H9 (cell line): ENCODE results near the gene PHACTR2. TPM values are rescaled to one million over a fixed set of nuclear protein-coding genes. Genes with fewer than 3 reads are reported as not detected.

Source experiments
- DNase-seq: peaks from one replicate; pipeline ENCODE4 v3.0.0-alpha.2; 2017
- H2AFZ ChIP-seq: one replicate; pipeline ENCODE4 v1.6.1; 2013; ENCODE audit warnings: mild to moderate bottlenecking, low read length, control low read depth, moderate library complexity
- H2AK5ac ChIP-seq: 2 replicates; pipeline ENCODE4 v1.6.1; 2013; ENCODE audit warnings: low read length, control low read depth, mixed read lengths; ENCODE audit not compliant: insufficient read length
- H2BK120ac ChIP-seq: one replicate; pipeline ENCODE4 v1.6.1; 2013; ENCODE audit warnings: low read depth, mild to moderate bottlenecking, low read length, control low read depth, inconsistent platforms; ENCODE audit not compliant: poor library complexity, severe bottlenecking
- H2BK12ac ChIP-seq: 2 replicates; pipeline ENCODE4 v1.6.1; 2013; ENCODE audit warnings: low read length, control low read depth, mixed read lengths, low read depth; ENCODE audit not compliant: insufficient read length
- H2BK15ac ChIP-seq: 2 replicates; pipeline ENCODE4 v1.6.1; 2013; ENCODE audit warnings: low read depth, low read length, control low read depth
- H2BK20ac ChIP-seq: one replicate; pipeline ENCODE4 v1.6.1; 2013; ENCODE audit warnings: low read depth, mild to moderate bottlenecking, low read length, control low read depth, inconsistent platforms; ENCODE audit not compliant: poor library complexity, severe bottlenecking
- H2BK5ac ChIP-seq: 2 replicates; pipeline ENCODE4 v1.6.1; 2013; ENCODE audit warnings: low read length, control low read depth, mixed read lengths; ENCODE audit not compliant: insufficient read length
- H3K14ac ChIP-seq: 2 replicates; pipeline ENCODE4 v1.6.1; 2013; ENCODE audit warnings: low read length, control low read depth; ENCODE audit not compliant: insufficient read depth
- H3K18ac ChIP-seq: 2 replicates; pipeline ENCODE4 v1.6.1; 2013; ENCODE audit warnings: low read depth, mild to moderate bottlenecking, mixed read lengths, low read length, control low read depth; ENCODE audit not compliant: insufficient read length
- H3K23ac ChIP-seq: 2 replicates; pipeline ENCODE4 v1.6.1; 2013; ENCODE audit warnings: low read length, control low read depth, mixed read lengths, low read depth; ENCODE audit not compliant: insufficient read length
- H3K23me2 ChIP-seq: 2 replicates; pipeline ENCODE4 v1.6.1; 2013; ENCODE audit warnings: low read depth, mild to moderate bottlenecking, mixed read lengths, low read length, control low read depth; ENCODE audit not compliant: insufficient read length, poor library complexity, severe bottlenecking
- H3K27ac ChIP-seq: 2 replicates; pipeline ENCODE4 v1.5.1; 2013; ENCODE audit warnings: low read length, control low read depth, mixed read lengths, low read depth; ENCODE audit not compliant: insufficient read length
- H3K27me3 ChIP-seq: 2 replicates; pipeline ENCODE4 v1.6.1; 2013; ENCODE audit warnings: low read length, control low read depth, inconsistent platforms; ENCODE audit not compliant: insufficient read depth
- H3K4ac ChIP-seq: 2 replicates; pipeline ENCODE4 v1.6.1; 2013; ENCODE audit warnings: low read depth, mild to moderate bottlenecking, control low read depth, inconsistent platforms, low read length, moderate library complexity
- H3K4me1 ChIP-seq: 2 replicates; pipeline ENCODE4 v1.6.1; 2013; ENCODE audit warnings: low read length, control low read depth, inconsistent platforms; ENCODE audit not compliant: insufficient read depth
- H3K4me2 ChIP-seq: 2 replicates; pipeline ENCODE4 v1.6.1; 2013; ENCODE audit warnings: low read length, control low read depth, mixed read lengths; ENCODE audit not compliant: insufficient read length, insufficient read depth
- H3K56ac ChIP-seq: 2 replicates; pipeline ENCODE4 v1.6.1; 2013; ENCODE audit warnings: low read depth, mild to moderate bottlenecking, mixed read lengths, low read length, control low read depth; ENCODE audit not compliant: insufficient read length
- H3K79me1 ChIP-seq: 2 replicates; pipeline ENCODE4 v1.6.1; 2013; ENCODE audit warnings: low read depth, mild to moderate bottlenecking, moderate library complexity, low read length, control low read depth, inconsistent platforms; ENCODE audit not compliant: insufficient read depth, poor library complexity, severe bottlenecking
- H3K79me2 ChIP-seq: 2 replicates; pipeline ENCODE4 v1.6.1; 2013; ENCODE audit warnings: low read length, control low read depth, inconsistent platforms; ENCODE audit not compliant: insufficient read depth
- H3K9ac ChIP-seq: 2 replicates; pipeline ENCODE4 v1.6.1; 2013; ENCODE audit warnings: low read length, control low read depth, mixed read lengths; ENCODE audit not compliant: insufficient read length; ENCODE audit errors: extremely low read depth
- H3K9me3 ChIP-seq: one replicate; pipeline ENCODE4 v1.6.1; 2013; ENCODE audit warnings: low read depth, low read length, inconsistent platforms; ENCODE audit not compliant: control insufficient read depth
- H3T11ph ChIP-seq: one replicate; pipeline ENCODE4 v1.6.1; 2013; ENCODE audit warnings: mild to moderate bottlenecking, low read length, control low read depth, inconsistent platforms
- H4K20me1 ChIP-seq: one replicate; pipeline ENCODE4 v1.6.1; 2013; ENCODE audit not compliant: control insufficient read depth, insufficient read length, insufficient read depth
- H4K5ac ChIP-seq: 2 replicates; pipeline ENCODE4 v1.6.1; 2013; ENCODE audit warnings: low read depth, mild to moderate bottlenecking, mixed read lengths, low read length, control low read depth; ENCODE audit not compliant: insufficient read length
- H4K8ac ChIP-seq: replicated peaks from 2 replicates; pipeline ENCODE4 v1.6.1; 2013; ENCODE audit warnings: low read length, control low read depth, mixed read lengths, low read depth; ENCODE audit not compliant: insufficient read length
- H4K91ac ChIP-seq: 2 replicates; pipeline ENCODE4 v1.6.1; 2013; ENCODE audit warnings: low read depth, mild to moderate bottlenecking, moderate library complexity, mixed read lengths, low read length, control low read depth; ENCODE audit not compliant: insufficient read length
- H3K27ac Mint-ChIP-seq, 3 experiments: 2 replicates in 2 of 3; 3 replicates in 1 of 3; pipeline ENCODE4 v1.8.0; 2020 to 2021; ENCODE audit warnings: mixed read lengths in 3 of 3, mild to moderate bottlenecking in 1 of 3, moderate library complexity in 1 of 3
- H3K27me3 Mint-ChIP-seq: 2 replicates; pipeline ENCODE4 v1.8.0; 2021; ENCODE audit warnings: low read depth, mild to moderate bottlenecking, moderate library complexity, mixed read lengths
- H3K36me3 Mint-ChIP-seq, 3 experiments: 2 replicates in 2 of 3; 3 replicates in 1 of 3; pipeline ENCODE4 v1.8.0; 2020 to 2021; ENCODE audit warnings: low read depth in 3 of 3, mixed read lengths in 3 of 3; ENCODE audit not compliant: insufficient read depth in 1 of 3
- H3K4me1 Mint-ChIP-seq, 2 experiments: 2 replicates each; pipeline ENCODE4 v1.8.0; 2020; ENCODE audit warnings: mixed read lengths in 2 of 2
- H3K4me3 Mint-ChIP-seq, 2 experiments: 2 replicates in 1 of 2; 3 replicates in 1 of 2; pipeline ENCODE4 v1.8.0; 2020 to 2021; ENCODE audit warnings: mild to moderate bottlenecking in 2 of 2, mixed read lengths in 2 of 2, moderate library complexity in 1 of 2
- H3K9me3 Mint-ChIP-seq, 2 experiments: 2 replicates in 1 of 2; 3 replicates in 1 of 2; pipeline ENCODE4 v1.8.0; 2020; ENCODE audit warnings: mild to moderate bottlenecking in 2 of 2, mixed read lengths in 2 of 2, moderate library complexity in 1 of 2
- CTCF ChIP-seq: fragments of 200-600 bp; sonication (generic); conservative IDR thresholded peaks from 3 replicates; pipeline ENCODE4 v1.8.0; 2021; ENCODE audit warnings: antibody characterized with exemption, mild to moderate bottlenecking
- WGBS: extraction: QIAGEN DNeasy Blood & Tissue Kit; methylation state at CpG from one replicate; pipeline ENCODE4 v1.1.7; 2013; ENCODE audit warnings: missing lambda C conversion rate, low lambda C conversion rate, mixed read lengths; ENCODE audit not compliant: insufficient read length; ENCODE audit errors: extremely low coverage; 5-methylcytosine and 5-hydroxymethylcytosine counted together
- total RNA-seq: library from RNA; stranded (reverse); gene quantifications from 2 replicates; pipeline ENCODE4 v1.2.1, GENCODE V29; 2021

Gene PHACTR2
- total RNA-seq, 1 experiment from 2014 or later: 131 TPM

- H4K91ac ChIP-seq: no peak overlapping the region
- H4K5ac ChIP-seq: no peak overlapping the region
- H3K9ac ChIP-seq: no peak overlapping the region
- H2BK12ac ChIP-seq: no peak overlapping the region
- no peaks in the 10 kb centered on the region for H3K27me3 ChIP-seq
- no peak overlapping the region for H2AFZ ChIP-seq
- peaks cover 12 to 14% of the 10 kb centered on the region in 2 experiments for H3K4me1 Mint-ChIP-seq
- H3T11ph ChIP-seq: no peak overlapping the region
- peaks cover 4 to 58% (median 37%) of the 10 kb centered on the region in 3 experiments for H3K36me3 Mint-ChIP-seq
- no peak overlapping the region for H3K4me3 Mint-ChIP-seq
- no peaks in the 10 kb centered on the region for H3K27me3 Mint-ChIP-seq
- no peaks in the 10 kb centered on the region for H3K79me1 ChIP-seq
- H4K8ac ChIP-seq: no peak overlapping the region
- no peaks in the 10 kb centered on the region for H3K79me2 ChIP-seq
- H3K4me1 ChIP-seq: no peaks in the 10 kb centered on the region; the same call in 1 of the 2 replicates
- H2BK5ac ChIP-seq: no peak overlapping the region
- no CpG with 5 or more reads among the region's 8 CpGs for WGBS
- no peak overlapping the region for H3K27ac Mint-ChIP-seq
- no peak overlapping the region for H3K4ac ChIP-seq
- no peaks in the 10 kb centered on the region for H3K23me2 ChIP-seq
- H2BK20ac ChIP-seq: no peak overlapping the region
- H3K23ac ChIP-seq: no peak overlapping the region
- H3K9me3 ChIP-seq: no peaks in the 10 kb centered on the region
- no peaks in the 10 kb centered on the region for H4K20me1 ChIP-seq
- DNase-seq: no peak
- no peak for TF ChIP-seq CTCF
- H3K9me3 Mint-ChIP-seq: no peaks in the 10 kb centered on the region
- H3K14ac ChIP-seq: no peak overlapping the region
- H3K18ac ChIP-seq: no peak overlapping the region
- H3K56ac ChIP-seq: no peak overlapping the region
- no peak overlapping the region for H3K27ac ChIP-seq
- H2BK120ac ChIP-seq: no peak overlapping the region
- H3K4me2 ChIP-seq: no peak overlapping the region
- H2AK5ac ChIP-seq: no peak overlapping the region
- H2BK15ac ChIP-seq: no peak overlapping the region
Observed at GRCh38 chr6:143806282-143807102, 128.7 kb downstream of the PHACTR2 start.
